ENCODE measurements around the gene DLK1.

The DLK1 gene

GRCh38 chr14:100778951-100779690 lies 52.4 kb downstream of the DLK1 start:
- DNase-seq = no peak

DNA sequence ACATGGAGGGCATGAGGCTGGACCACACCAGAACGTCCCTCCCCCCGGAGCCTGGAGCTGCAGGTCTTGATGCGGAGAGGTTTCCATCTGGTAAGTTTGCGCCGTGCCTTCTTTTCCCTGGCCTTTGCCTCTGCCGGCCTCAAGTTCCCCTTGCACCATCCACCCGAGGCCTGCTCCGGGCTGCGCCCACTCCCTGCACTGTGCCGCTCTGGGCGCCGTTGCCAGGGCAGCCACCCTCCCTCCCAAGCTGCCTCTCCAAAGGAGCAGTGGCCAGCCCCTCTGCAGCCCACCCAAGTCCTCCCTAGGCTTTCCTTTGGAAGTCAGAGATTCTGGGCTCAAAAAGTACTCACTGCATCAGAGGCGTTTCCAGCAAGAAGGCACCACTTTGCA lies 53.0 kb downstream of the DLK1 start:
- DNase-seq = no peak

DNA sequence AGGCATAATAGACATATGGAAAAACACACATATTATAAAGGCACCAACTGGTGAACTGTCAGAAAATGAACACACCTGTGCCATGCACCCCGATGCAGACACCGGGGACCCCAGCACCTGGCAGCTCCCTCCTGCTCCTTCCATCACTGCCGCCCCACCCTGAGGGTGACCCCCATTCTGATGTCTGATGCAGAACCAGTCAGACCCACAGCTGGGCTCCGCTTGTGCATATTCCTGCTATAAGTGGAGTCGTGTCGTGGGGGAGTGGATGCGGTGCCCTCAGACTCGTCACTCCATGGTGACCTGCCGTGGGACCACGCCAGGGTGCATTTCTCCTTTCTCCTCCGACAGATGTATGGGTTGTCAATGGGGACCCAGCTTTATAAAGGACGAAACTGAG lies 53.6 kb downstream of the DLK1 start:
- DNase-seq = no peak

DNA sequence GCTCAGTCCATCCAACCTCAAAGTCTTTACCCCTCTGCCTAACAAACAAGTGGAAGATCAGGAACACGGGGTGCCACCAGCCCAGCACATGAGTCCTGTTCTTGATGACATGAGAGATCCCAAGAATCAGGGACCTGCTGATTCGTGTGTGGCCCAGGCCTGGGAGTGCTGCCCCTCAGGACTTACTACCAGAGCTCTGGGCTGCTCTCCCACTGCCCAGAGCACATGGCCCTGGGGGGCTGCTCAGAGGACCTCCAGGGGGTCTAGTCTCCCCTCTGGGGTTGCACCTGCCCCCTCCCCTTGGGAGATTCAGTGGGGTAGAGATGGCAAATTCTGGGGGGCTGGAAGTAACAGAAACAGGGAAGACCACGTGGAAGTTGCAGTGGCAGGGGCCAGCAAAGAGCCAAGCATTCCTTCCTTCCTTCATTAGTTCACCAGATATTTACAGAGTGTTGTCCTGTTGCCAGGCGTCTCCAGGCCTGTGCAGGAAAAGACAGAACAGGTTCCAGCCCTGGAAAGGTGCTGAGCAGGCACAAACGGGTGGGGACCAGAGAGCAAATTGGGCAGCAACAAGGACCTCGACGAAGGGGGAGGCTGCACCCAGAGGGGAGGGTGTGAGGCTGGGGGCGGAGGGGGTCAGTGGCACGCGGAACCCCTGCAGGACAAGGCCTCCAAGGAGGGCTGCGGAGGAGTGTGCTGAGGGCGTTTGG lies 54.1 kb downstream of the DLK1 start:
- no peak for DNase-seq

GRCh38 chr14:100781952-100782351 lies 55.3 kb downstream of the DLK1 start:
- no peak for DNase-seq

DNA sequence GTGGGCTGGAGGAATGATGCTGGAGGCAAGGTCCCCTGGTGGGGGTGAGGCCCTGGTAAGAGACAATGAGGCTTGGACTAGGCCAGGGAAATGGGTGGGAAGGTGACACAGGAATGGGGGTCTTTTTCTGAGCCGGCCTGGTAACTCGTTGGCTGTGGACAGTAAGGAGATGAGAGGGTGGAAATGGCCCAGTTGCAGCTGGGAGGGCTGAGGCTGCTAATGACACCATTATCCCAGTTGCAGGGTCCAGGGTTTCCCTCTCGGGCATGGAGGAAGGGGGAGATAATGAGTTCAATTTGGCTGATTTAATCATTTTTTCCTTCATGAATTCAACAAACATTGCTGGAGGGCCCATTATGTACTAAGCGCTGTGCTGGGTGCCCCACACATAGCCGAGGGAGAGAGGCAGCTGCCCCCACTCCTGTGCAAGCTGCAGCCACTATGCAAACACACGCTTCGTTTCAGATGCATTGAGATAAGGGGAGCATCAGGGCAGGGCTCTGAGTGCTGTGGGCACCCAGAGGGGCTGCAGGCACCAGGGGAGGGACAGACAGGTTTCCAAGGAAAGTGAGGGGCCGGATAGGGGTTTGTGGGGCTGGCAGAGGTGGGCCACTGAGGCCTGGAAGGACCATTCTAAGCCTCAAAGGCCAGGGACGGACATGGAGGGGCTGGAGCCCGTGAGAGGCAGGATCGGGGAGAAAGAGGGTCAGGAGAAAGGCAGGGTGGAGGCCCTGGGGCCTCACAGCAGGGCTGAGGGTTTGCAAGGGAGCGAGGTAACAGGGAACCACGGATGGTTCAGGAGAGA lies 56.0 kb downstream of the DLK1 start:
- DNase-seq = no peak

DNA sequence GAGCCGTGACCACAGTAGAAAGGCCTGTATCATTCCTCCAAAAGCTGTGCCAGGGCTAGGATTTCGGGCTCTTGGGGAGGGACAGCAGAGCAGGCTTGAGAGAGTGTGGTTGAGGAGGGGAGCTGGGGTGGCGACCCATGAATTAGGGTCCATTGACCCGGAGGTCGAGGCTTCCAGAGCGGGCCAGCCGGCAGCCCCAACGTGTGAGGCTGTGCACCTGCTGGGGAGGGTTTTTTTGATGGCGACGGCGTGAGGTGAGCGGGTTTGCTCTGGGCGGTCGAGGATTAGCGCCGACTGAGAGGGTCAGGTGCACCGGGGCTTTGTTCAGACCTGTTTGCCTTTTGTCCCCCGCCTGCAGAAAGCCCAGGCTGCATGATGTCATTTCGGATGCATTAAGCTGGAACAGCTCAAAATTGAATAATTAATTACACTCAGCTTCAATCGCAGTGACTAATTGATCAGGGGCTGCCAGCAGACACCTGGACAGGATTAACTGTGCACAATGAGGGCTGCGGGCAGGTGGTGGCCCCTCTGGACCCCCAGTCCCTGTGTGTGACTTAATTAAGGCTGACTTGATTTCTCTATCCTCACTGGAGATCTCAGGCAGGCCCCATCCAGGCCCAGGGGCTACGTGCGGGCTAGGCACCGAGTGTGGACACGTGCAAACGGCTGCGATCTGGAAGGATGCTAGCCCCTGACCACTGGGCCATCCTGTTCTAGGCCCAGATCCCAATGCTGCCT lies 57.1 kb downstream of the DLK1 start:
- no peak for DNase-seq

DNA sequence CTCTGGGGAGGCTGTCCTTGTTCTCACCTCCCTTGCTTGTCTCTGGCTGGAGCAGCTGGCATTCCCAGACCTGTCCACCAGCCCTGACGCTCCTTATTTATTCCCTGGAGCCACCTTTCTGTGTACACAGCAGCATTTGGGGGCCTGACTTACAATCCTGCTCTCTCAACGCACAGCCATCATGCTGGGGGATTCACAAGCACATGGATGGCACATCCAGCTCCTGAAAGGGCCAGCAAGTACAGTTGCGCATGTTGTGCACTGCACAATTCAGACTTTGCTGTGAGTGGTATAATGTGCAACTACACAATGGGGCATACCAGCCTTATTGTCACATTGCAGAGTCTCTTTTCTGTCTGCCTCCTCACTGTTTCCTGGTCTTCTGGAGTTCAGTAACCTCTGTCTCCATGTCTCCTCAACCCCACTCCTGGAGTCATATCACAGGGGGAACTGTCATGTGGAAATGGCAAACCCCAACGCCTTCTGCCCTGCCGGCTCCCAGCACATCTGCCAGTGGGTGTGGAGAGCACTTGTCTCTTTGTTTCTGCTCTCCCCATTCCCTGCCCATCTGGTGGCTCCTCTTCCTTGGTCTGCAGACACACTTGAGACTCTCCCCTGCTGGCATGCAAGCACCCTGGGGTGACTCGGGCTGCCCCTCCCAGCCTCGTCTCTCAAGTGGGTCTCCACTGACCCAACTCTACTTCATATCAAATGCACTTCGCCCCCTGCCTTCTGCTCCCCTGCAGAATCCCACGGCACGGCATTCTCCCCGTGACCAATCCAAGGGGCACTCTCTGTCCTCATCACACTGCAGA lies 58.0 kb downstream of the DLK1 start:
- DNase-seq = no peak

DNA sequence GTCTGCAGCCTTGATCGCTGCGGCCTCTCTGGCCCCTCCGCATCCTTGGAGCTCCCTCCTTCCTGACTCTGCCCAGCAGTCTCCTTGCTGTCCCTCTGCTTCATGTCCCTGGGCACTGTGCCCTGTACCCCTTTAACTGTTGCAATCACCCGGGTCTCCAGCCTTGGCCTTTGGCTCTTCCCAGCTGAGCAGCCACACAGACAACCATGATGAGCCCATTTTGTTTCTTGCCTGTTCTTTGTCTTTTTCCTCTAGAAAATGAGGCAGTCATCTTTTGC lies 58.6 kb downstream of the DLK1 start:
- DNase-seq = no peak

DNA sequence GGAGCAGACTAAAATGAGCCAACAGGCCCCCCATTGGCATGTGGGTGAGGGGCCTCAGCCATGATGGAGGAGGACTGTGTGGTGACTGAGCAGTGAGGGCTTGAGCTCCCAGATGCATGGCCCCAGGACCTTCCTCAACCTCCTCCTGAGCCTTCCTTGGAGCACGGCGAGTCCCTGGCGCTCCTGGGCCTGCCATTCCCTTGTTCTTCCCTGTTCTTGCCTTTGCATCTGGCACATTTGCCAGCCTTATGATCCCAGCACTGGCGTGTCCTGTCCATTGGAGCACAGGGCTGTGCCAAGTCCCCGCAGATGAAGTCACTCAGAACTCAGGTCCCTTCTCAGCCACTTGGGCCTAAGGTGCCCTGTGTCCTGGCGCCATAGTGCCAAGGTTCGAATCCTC lies 58.9 kb downstream of the DLK1 start:
- no peak for DNase-seq

DNA sequence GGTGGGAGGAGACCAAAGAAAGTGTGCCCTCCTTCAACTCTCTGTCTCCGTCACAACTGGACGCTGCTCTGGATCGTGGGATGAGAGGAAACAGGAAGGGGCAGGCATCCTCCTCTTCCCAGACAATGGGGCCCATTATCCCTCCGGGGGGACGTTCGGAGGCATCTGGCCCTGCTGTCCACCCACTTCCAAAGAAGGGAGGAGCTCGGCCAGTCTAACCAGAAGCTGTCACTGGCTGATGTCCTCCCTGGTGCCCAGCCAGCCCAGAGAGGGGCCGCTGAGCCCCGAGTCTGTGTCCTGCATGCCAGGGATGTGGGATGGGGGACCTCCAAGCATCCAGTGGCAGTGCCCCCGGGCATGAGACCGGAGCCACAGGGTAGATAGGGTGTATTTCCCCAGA lies 59.4 kb downstream of the DLK1 start:
- no peak for DNase-seq

DNA sequence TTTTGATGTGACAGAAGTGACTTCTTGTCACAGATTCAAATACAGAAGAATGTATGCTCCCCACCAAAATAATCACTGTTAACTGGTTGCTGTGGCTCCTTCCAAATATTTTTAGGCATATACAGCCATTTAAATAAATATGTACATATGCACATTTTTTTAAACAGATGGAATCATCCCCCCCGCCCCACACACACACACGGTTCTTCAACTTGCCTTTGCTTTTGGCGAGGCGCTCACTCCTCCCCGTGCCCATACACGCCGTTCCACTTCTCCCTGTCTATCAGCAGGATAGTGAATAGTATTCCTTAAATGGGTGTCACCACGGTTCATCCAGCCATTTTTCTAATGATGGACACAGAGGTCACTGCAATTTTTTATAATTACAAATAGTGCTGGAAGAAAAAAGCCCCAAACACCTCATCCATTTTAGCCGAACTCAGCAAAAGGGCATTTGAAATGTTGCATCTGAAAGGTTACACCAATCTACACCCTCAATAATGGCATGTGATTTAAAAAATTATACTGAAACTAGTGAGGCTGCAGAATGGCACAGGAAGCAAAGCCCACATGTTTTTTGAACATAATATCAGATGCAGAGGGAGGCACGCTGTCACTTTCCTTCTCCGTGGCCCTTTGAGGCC lies 60.0 kb downstream of the DLK1 start:
- DNase-seq = no peak

DNA sequence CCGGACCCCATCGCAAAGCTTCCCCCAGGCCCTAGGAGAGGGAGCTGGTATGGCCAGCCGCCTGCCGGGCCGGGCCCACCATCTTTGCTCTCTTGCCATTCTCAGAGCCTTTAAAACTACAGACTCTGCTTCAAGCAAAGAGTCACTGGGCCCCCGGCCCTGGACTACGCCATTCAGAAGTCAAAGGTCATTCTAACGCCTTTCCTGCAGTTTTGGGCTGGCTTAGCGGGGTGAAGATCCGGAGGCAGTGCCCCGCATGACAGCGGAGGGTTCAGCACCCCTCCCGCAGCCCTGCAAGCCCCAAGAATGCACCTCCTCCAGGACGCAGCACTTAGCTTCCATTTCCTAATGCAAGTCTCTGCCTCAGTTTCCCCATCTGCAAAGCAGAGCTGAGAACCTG lies 61.0 kb downstream of the DLK1 start:
- DNase-seq = no peak
